HG02840 (cell line): Measurements from ENCODE around the gene RAD9B.

Experiments used
- ATAC-seq: cut with Tn5 transposase; IDR thresholded peaks from one replicate; pipeline ENCODE4 v1.9.1; 2021; ENCODE audit warnings: mild to moderate bottlenecking, moderate library complexity, moderate number of reproducible peaks; ENCODE audit not compliant: unreplicated experiment, low FRiP score

The RAD9B gene

DNA sequence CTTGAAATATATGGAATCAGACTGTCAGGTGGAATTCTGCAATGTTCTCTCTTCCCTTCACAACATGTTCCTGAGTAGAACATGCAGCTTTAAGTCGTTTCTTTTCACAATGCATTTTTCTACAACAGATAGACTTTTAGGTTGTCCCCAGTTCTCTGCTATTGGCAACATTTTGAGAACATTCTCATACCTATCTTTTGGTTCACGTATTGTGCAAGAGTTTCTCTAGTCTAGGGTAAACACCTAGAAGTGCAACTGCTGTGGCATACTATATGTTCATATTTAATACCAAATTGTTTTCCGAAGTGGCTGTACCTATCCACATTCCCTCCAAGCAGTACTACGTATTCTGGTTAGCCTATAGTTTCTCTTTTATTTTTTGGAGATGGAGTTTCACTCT lies 48.9 kb downstream of the RAD9B start:
- no peak for ATAC-seq
